WI38 (cell line): Measurements from ENCODE around the gene PLG.
"Not testable (repeated sequence)": the region's sequence is repeated elsewhere in the genome, so short reads cannot be mapped to it uniquely, and the experiment has no call there.

Source experiments
- H3K4me3 ChIP-seq: 2 replicates; pipeline ENCODE4 v1.5.1; 2011; ENCODE audit warnings: low read depth, mild to moderate bottlenecking, control low read depth, low read length
- TF ChIP-seq, protein P1 (sequence below): IDR thresholded peaks from 2 replicates; pipeline ENCODE4 v1.5.1; 2012; ENCODE audit warnings: low read depth, mild to moderate bottlenecking, control low read depth, low read length

PLG gene

DNA sequence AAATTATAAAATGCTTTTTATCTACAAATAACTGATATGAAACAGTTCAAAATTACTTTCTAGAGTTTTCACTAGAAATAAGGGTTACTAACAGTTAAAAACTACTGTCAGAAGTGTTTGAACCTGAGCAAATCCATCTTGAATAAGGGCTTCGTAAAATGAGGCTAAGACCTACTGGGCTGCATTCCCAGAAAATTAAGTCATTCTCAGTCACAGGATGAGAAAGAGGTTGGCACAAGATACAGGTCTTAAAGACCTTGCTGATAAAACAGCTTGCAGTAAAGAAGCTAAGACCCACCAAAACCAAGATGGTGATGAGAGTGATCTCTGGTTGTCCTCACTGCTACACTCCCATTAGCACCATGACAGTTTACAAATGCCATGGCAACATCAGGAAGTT lies 93.7 kb downstream of the PLG start:
- no peak overlapping the region for H3K4me3 ChIP-seq
- TF ChIP-seq, protein P1, sequence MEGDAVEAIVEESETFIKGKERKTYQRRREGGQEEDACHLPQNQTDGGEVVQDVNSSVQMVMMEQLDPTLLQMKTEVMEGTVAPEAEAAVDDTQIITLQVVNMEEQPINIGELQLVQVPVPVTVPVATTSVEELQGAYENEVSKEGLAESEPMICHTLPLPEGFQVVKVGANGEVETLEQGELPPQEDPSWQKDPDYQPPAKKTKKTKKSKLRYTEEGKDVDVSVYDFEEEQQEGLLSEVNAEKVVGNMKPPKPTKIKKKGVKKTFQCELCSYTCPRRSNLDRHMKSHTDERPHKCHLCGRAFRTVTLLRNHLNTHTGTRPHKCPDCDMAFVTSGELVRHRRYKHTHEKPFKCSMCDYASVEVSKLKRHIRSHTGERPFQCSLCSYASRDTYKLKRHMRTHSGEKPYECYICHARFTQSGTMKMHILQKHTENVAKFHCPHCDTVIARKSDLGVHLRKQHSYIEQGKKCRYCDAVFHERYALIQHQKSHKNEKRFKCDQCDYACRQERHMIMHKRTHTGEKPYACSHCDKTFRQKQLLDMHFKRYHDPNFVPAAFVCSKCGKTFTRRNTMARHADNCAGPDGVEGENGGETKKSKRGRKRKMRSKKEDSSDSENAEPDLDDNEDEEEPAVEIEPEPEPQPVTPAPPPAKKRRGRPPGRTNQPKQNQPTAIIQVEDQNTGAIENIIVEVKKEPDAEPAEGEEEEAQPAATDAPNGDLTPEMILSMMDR = no peak

DNA sequence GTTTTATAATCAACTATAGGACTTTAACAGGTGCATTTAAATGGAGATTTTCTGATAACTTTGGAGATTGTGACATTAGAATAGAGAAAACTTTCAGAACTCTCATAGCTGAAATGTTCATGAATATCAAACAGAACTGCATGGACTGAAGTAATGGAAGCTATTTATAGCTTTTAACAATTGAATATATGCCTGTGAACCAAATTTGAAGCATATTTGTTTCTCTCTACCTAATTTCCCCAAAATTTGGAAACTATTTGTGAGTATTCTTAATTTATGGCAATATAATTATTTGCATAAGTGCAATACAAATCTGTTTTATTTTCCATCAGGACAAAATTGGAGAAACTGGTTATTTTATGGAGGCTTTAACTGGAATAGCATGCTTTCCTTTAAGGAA lies 96.6 kb downstream of the PLG start:
- H3K4me3 ChIP-seq = no peak overlapping the region
- TF ChIP-seq, protein P1 = no peak

DNA sequence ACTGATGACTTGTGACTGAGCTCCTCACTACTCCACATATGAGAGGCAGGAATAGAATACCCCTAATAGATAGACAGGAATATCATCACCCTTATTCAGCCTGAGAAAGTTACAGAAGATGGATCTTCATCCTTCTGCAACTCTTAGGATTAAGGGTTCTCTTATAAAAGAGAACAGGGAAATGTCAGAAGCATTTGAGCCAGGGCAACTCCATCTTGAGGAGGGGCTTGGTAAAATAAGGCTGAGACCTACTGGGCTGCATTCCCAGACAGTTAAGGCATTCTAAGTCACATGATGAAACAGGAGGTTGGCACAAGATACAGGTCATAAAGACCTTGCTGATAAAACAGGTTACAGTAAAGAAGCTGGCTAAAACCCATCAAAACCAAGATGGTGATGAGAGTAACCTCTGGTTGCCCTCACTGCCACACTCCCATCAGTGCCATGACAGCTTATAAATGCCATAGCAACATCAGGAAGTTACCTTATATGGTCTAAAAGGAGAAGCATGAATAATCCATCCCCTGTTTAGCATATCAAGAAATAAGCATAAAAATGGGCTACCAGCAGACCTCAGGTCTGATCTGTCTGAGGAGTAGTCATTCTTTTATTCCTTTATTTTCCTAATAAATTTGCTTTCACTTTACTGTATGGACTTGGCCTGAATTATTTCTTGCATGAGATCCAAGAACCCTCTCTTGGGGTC lies 97.9 kb downstream of the PLG start:
- TF ChIP-seq, protein P1 = no peak
- H3K4me3 ChIP-seq = no peak overlapping the region

DNA sequence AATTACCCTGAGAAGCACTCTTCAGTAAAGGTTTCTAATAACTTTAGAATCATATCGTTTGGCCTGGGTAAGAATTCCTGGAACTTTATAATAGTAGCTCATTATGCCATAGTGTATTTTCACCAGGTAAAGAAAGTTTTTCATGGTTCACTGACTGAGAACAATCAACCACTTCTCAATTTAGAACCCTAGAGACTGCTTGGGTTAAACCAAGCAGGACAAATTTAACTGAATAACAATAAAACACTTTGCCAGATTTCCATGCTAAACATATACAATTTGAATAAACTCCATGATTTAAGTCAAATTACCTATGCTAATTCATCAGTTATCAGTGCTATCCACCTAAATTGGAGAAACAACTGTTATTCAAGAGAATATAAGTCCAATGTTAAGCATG lies 99.4 kb downstream of the PLG start:
- H3K4me3 ChIP-seq = no peak overlapping the region
- TF ChIP-seq, protein P1 = no peak

DNA sequence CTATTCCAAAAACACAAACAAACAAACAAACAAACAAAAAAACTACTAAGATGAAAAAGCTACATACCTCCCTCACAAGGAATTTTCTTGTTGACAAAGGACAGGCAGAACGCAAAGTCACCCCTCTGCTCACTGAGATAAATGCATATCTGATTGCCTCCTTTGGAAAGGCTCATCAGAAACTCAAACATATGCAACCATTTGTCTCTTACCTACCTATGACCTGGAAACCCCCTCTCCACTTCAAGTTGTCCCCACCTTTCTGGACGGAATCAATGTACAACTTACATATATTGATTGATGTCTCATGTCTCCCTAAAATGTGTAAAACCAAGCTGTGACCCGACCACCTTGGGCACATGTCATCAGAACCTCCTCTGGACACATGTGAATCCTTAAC lies 100.0 kb downstream of the PLG start:
- H3K4me3 ChIP-seq = not testable (repeated sequence)
